ENCODE data around the gene MIF4GD.
"Not testable (repeated sequence)": the region's sequence is repeated elsewhere in the genome, so short reads cannot be mapped to it uniquely, and the experiment has no call there.

Gene MIF4GD

DNA sequence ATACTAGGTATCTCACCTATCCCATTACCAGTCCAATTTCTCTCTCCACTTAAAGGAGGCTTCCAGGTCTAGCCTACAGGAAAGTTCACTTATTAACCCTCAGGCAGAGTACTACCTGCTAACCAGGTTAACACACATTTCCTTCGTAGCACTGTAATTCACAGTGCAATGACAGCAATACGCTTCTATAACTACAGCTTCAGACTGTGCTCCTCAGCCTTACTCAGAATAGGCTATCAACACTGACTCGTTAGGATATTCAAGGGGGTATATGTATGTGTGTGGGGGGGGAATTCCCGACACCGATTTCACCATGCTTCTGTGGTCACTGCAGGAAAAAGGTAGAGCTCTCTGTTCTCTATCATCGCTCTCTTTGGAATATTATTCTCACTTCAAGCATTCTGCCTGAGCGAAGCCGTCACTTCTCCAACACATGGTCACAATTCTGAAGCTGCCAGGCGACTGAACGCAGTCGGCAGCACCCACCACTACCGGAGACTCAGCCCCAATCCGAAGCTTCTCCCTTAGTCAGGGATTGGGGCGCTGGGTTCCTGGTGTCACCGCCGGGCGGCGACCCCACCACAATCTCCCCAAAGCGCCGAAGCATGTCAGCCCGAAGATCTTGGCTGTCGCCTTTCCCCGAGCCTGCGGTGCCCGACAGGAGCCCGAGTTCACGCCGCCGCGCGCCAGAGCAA, 10.2 kb downstream of the MIF4GD start:
- Histone ChIP-seq H3K4me1 (ENCODE audit: control insufficient read depth, insufficient read depth, low read length) (peaks cover 10% of the 10 kb centered on the region), H3K4me3 (ENCODE audit: insufficient read depth, low read depth, low read length) (peak overlapping the region; percentile 98), H3K9me3 (ENCODE audit: control insufficient read depth, low read length) (no peaks in the 10 kb centered on the region), H3K27ac (ENCODE audit: insufficient read depth, low read depth, low read length, poor library complexity, severe bottlenecking) (no peak overlapping the region), H3K36me3 (ENCODE audit: control insufficient read depth, insufficient read depth, low read length) (peaks cover 16% of the 10 kb centered on the region), H3K27me3 (ENCODE audit: control insufficient read depth, insufficient read depth, low read length, poor library complexity, severe bottlenecking) (no peaks in the 10 kb centered on the region)
- WGBS, 2 experiments: 5 to 6% methylated on average over 31 of the region's 31 CpGs

DNA sequence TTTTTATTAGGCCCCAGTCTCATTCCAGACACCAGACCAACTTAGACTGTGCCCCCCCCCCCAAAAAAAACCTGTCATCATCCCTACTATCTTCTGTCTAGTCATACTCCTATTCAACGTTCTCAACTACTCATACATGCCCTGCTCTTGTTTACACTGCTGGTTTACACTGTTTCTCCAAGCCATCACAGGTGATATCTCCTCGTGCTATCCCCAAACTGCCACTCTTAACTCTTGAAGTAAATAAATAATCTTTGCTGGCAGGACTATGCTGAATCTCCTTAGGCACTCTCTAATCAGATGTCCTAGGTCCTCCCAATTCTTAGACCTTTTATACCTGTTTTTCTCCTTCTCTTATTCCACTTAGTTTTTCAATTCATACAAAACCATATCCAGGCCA, 13.8 kb downstream of the MIF4GD start:
- H3K4me1 ChIP-seq (ENCODE audit: control insufficient read depth, insufficient read depth, low read length); H3K27me3 ChIP-seq (ENCODE audit: control insufficient read depth, insufficient read depth, low read length, poor library complexity, severe bottlenecking); H3K27ac ChIP-seq (ENCODE audit: insufficient read depth, low read depth, low read length, poor library complexity, severe bottlenecking); H3K9me3 ChIP-seq (ENCODE audit: control insufficient read depth, low read length); H3K4me3 ChIP-seq (ENCODE audit: insufficient read depth, low read depth, low read length); H3K36me3 ChIP-seq (ENCODE audit: control insufficient read depth, insufficient read depth, low read length): not testable (repeated sequence)
- 87% methylated on average over 2 of the region's 2 CpGs for WGBS, 2 experiments

DNA sequence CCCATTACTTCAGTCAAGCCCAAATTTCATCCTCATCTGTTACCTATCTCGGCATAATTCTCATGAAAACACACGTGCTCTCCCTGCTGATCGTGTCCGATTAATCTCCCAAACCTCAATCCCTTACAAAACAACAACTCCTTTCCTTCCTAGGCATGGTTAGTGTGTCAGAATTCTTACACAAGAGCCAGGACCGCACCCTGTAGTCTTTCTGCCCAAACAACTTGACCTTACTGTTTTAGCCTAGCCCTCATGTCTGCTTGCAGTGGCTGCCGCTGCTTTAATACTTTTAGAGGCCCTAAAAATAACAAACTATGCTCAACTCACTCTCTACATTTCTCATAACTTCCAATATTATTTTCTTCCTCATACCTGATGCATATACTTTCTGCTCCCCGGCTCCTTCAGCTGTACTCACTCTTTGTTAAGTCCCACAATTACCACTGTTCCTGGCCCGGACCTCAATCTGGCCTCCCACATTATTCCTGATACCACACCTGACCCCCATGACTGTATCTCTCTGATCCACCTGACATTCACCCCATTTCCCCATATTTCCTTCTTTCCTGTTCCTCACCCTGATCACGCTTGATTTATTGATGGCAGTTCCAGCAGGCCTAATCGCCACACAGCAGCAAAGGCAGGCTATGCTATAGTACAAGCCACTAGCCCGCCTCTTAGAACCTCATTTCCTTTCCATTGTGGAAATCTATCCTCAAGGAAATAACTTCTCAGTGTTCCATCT, 14.9 kb downstream of the MIF4GD start:
- WGBS, 2 experiments: 93 to 97% methylated on average over 7 of the region's 11 CpGs

DNA sequence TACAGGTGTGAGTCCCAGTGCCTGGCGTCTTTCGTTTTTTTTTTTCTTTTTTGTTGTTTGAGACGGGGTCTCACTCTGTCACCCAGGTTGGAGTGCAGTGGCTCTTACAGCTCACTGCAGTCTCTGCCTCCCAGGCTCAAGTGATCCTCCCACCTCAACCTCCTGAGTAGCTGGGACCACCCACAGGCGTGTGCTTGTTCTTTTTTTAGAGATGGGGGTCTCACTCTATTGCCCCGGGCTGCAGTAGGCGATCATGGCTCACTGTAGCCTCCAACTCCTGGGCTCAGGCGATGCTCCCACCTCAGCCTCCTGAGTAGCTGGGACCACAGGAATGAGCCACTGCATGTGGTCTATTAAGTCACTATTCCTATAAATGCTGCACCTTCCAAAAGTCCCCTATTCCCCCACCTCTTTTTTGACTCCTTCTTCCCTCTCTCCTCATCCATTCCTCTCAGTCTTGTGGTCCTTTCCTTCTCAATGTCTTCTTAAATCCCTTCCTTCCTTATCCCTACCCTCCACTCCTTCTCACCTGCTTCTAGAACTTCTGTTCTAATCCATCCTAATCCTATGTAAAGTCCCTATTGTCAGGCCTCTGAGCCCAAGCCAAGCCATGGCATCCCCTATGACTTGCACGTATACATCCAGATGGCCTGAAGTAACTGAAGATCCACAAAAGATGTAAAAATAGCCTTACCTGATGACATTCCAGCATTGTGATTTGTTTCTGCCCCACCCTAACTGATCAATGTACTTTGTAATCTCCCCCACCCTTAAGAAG, 18.8 kb downstream of the MIF4GD start:
- WGBS, 2 experiments: 92 to 95% methylated on average over 8 of the region's 8 CpGs
- Histone ChIP-seq H3K27ac (ENCODE audit: insufficient read depth, low read depth, low read length, poor library complexity, severe bottlenecking) (no peak overlapping the region), H3K4me1 (ENCODE audit: control insufficient read depth, insufficient read depth, low read length) (no peaks in the 10 kb centered on the region), H3K4me3 (ENCODE audit: insufficient read depth, low read depth, low read length) (no peak overlapping the region), H3K36me3 (ENCODE audit: control insufficient read depth, insufficient read depth, low read length) (no peaks in the 10 kb centered on the region), H3K9me3 (ENCODE audit: control insufficient read depth, low read length) (no peaks in the 10 kb centered on the region), H3K27me3 (ENCODE audit: control insufficient read depth, insufficient read depth, low read length, poor library complexity, severe bottlenecking) (no peaks in the 10 kb centered on the region)

More for the DNA sequence above, 14.9 kb downstream of the MIF4GD start:
- not testable (repeated sequence) for H3K9me3 ChIP-seq (ENCODE audit: control insufficient read depth, low read length); H3K36me3 ChIP-seq (ENCODE audit: control insufficient read depth, insufficient read depth, low read length); H3K27me3 ChIP-seq (ENCODE audit: control insufficient read depth, insufficient read depth, low read length, poor library complexity, severe bottlenecking); H3K27ac ChIP-seq (ENCODE audit: insufficient read depth, low read depth, low read length, poor library complexity, severe bottlenecking); H3K4me1 ChIP-seq (ENCODE audit: control insufficient read depth, insufficient read depth, low read length); H3K4me3 ChIP-seq (ENCODE audit: insufficient read depth, low read depth, low read length)

DNA sequence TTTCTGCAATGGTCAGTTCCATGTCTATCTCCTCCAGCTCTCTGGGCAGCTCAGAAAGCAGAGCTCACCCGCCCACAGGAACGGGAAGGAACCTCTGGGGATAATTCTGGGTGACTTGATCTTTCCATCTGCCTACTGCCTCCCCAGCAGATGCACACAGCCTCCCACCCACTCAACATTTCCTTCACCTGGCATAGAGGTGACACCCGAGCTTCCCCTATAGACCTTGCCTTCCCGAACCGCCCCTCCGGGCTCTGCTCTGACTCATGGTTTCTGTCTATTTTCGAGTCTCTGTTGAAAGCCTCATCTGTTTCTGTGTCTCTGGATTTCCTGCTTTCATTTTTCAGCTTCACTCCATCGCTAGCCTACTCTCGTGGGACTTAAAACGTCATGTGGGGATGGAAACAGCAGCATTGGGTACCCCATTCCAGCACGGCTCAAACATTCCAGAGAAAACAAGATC, 21.0 kb downstream of the MIF4GD start:
- whole genome bisulfite sequencing, 2 experiments: 91% methylated on average over 11 of the region's 11 CpGs
- Histone ChIP-seq H3K27me3 (ENCODE audit: control insufficient read depth, insufficient read depth, low read length, poor library complexity, severe bottlenecking) (no peaks in the 10 kb centered on the region), H3K4me1 (ENCODE audit: control insufficient read depth, insufficient read depth, low read length) (no peaks in the 10 kb centered on the region), H3K27ac (ENCODE audit: insufficient read depth, low read depth, low read length, poor library complexity, severe bottlenecking) (no peak overlapping the region), H3K4me3 (ENCODE audit: insufficient read depth, low read depth, low read length) (no peak overlapping the region), H3K9me3 (ENCODE audit: control insufficient read depth, low read length) (no peaks in the 10 kb centered on the region), H3K36me3 (ENCODE audit: control insufficient read depth, insufficient read depth, low read length) (no peaks in the 10 kb centered on the region)

DNA sequence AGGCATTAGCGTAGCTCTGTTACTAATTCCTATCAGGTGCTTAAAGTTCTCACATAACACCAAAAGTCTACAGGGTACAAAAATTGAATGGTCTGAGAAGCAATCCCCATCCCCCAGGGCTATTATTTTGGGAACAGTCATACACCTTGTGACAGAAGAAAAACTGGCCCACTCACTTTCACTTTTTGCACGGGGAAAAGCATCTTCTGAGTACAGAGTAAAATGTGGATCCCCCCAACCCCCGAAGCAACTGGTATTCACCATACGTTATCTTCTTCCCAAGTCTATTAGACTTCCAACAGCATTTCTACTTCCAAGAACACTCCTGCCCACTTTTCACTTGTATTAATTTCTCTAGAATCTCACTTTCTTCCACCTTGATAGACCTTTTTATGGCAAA, 21.5 kb downstream of the MIF4GD start:
- no peak overlapping the region for H3K4me3 ChIP-seq (ENCODE audit: insufficient read depth, low read depth, low read length)
- no peaks in the 10 kb centered on the region for H3K27me3 ChIP-seq (ENCODE audit: control insufficient read depth, insufficient read depth, low read length, poor library complexity, severe bottlenecking)
- no peak overlapping the region for H3K27ac ChIP-seq (ENCODE audit: insufficient read depth, low read depth, low read length, poor library complexity, severe bottlenecking)
- H3K36me3 ChIP-seq (ENCODE audit: control insufficient read depth, insufficient read depth, low read length): no peaks in the 10 kb centered on the region
- no peaks in the 10 kb centered on the region for H3K9me3 ChIP-seq (ENCODE audit: control insufficient read depth, low read length)
- WGBS, 2 experiments: 90 to 94% methylated on average over 4 of the region's 4 CpGs
- H3K4me1 ChIP-seq (ENCODE audit: control insufficient read depth, insufficient read depth, low read length): no peaks in the 10 kb centered on the region

DNA sequence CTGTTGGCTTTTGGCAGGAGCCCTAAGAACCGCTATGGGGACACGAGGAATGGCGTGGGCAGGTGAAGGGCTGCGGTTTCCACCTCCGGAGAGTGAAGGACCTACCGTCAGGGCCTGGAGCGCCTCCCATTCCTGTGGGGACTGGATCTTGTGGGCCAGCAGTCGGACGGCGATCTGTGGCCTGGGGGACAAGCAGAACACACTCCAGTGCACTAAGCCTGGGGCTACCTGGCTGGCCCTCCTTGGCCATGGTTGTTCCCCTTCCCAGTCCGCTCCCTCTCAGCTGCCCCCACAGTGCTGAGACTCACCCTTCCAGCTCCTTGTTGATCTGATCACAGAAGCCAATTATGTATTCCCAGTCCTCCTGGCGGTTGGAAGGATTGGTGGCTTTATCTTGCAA, 24.6 kb downstream of the MIF4GD start:
- no peaks in the 10 kb centered on the region for H3K27me3 ChIP-seq (ENCODE audit: control insufficient read depth, insufficient read depth, low read length, poor library complexity, severe bottlenecking)
- H3K36me3 ChIP-seq (ENCODE audit: control insufficient read depth, insufficient read depth, low read length): peaks cover 23% of the 10 kb centered on the region
- no peaks in the 10 kb centered on the region for H3K9me3 ChIP-seq (ENCODE audit: control insufficient read depth, low read length)
- H3K4me3 ChIP-seq (ENCODE audit: insufficient read depth, low read depth, low read length): no peak overlapping the region
- no peaks in the 10 kb centered on the region for H3K4me1 ChIP-seq (ENCODE audit: control insufficient read depth, insufficient read depth, low read length)
- WGBS, 2 experiments: 94 to 95% methylated on average over 12 of the region's 12 CpGs
- no peak overlapping the region for H3K27ac ChIP-seq (ENCODE audit: insufficient read depth, low read depth, low read length, poor library complexity, severe bottlenecking)

DNA sequence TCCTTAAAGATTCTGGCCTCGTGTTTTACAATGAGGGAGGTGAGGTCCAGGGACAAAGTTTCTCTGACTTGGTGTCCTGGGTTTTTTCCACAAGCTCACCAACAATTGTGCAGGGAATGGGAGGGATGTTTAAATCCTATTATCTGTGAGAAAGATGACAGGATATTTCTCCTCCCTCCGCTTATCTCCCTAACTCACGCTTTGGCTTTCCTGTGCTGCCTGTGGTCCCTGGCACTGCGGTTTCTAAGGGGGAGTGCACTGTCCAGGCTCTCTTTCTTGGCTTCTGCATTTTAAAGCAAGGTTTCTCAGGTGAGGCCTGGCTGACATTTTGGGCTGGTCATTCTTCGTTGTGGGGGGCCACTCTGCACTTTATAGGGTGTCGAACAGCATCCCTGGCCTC, 26.0 kb downstream of the MIF4GD start:
- peaks cover 26% of the 10 kb centered on the region for H3K36me3 ChIP-seq (ENCODE audit: control insufficient read depth, insufficient read depth, low read length)

DNA sequence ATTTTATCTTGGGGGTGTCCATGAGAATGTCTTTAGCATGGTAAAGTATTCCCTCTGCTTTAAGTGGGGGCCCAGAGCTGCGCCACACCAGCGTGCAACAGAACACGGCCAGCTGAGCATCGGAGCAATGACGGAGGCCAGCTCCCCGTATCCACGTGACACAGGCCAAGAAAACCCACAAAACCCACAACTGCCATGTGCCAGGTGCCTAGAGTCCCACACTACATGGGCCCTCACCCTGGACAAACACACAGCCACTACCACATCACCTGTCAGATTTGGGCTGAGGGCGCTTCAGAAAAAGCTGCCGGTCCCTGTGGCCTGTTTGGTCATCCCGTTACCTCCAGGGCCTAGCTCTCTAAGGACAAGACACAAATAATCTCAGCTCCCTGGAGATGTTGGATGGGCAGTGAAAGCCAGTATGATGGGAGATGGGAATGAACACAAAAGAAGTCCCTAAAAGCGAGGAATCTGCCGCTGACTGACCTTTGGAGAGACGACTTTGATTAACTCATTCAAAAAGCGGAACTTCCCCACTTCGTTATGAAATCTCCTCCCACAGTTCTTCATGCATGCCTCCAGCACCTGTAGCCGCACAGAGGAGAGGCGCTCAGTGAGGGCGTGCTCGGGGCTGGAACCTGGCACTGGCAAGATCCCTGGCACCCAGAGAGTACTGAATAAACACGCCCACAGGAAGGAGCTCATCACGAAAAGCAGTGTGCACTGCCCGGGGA, 26.7 kb downstream of the MIF4GD start:
- Histone ChIP-seq H3K27ac (ENCODE audit: insufficient read depth, low read depth, low read length, poor library complexity, severe bottlenecking) (no peak overlapping the region), H3K36me3 (ENCODE audit: control insufficient read depth, insufficient read depth, low read length) (peaks cover 26% of the 10 kb centered on the region), H3K4me1 (ENCODE audit: control insufficient read depth, insufficient read depth, low read length) (no peaks in the 10 kb centered on the region), H3K27me3 (ENCODE audit: control insufficient read depth, insufficient read depth, low read length, poor library complexity, severe bottlenecking) (no peaks in the 10 kb centered on the region), H3K4me3 (ENCODE audit: insufficient read depth, low read depth, low read length) (no peak overlapping the region), H3K9me3 (ENCODE audit: control insufficient read depth, low read length) (no peaks in the 10 kb centered on the region)
- WGBS, 2 experiments: 93 to 96% methylated on average over 22 of the region's 22 CpGs

More for the DNA sequence above, 26.0 kb downstream of the MIF4GD start:
- Histone ChIP-seq H3K4me1 (ENCODE audit: control insufficient read depth, insufficient read depth, low read length) (no peaks in the 10 kb centered on the region), H3K4me3 (ENCODE audit: insufficient read depth, low read depth, low read length) (no peak overlapping the region), H3K27ac (ENCODE audit: insufficient read depth, low read depth, low read length, poor library complexity, severe bottlenecking) (no peak overlapping the region), H3K27me3 (ENCODE audit: control insufficient read depth, insufficient read depth, low read length, poor library complexity, severe bottlenecking) (no peaks in the 10 kb centered on the region), H3K9me3 (ENCODE audit: control insufficient read depth, low read length) (no peaks in the 10 kb centered on the region)
- WGBS, 2 experiments: 95 to 96% methylated on average over 6 of the region's 6 CpGs
